ENCODE measurements around the gene ATP11B.
"Not testable (repeated sequence)": the region's sequence is repeated elsewhere in the genome, so short reads cannot be mapped to it uniquely, and the experiment has no call there.

ATP11B gene

DNA sequence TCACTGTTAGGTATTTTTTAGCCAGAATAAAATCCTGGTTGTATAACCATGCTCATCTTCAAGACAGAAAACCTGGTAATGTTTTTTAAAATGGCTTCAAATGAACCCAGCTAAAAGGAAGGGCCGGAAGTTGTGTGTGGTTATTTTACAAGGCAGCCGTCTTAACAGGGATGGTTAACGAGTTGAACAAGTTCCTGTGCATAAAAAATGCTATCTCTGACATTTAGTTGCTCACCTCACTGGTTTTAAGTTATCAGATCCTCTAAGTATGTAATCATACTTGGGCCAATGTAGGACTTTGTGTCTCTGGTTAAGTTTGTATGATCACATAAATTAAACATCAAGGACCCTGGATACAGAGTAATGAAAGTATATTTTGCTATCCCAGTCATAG is 2.1 kb downstream of the ATP11B start:
- DNase-seq, result no peak

DNA sequence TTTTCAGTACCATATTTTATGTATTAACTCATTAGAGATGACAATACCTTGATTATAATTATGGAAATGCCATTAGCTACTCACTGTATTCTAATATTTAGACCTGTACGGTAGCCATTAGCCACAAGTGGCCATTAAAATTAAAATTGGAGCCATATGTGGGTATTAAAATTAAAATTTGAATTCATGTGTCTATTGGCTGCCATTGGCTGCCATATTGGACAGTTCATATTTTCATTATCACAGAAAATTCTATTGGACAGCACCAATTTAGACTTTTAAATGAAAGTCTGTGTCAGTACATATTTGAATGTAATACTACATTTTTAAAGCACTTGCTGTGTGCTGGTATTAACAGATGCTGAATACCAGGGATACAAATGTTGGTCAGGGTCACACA is 3.0 kb downstream of the ATP11B start:
- no peak for DNase-seq

- DNase-seq, result no peak
These were observed 4.6 kb downstream of the ATP11B start for GRCh38 chr3:182797876-182798275.

DNA sequence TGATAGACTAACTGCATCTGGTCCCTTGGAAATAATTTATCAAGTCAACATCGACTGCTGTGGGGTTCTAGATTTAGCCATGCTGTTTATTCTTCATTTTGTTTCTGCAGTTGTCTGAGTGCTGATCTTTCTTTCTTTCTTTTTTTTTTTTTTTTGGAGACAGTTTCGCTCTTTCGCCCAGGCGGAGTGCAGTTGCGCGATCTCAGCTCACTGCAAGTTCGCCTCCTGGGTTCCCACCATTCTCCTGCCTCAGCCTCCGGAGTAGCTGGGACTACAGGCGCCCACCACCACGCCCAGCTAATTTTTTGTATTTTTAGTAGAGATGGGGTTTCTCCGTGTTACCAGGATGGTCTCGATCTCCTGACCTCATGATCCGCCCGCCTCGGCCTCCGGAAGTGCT is 5.8 kb downstream of the ATP11B start:
- DNase-seq, result not testable (repeated sequence)

GRCh38 chr3:182800508-182800907 is 7.2 kb downstream of the ATP11B start:
- DNase-seq, result no peak

DNA sequence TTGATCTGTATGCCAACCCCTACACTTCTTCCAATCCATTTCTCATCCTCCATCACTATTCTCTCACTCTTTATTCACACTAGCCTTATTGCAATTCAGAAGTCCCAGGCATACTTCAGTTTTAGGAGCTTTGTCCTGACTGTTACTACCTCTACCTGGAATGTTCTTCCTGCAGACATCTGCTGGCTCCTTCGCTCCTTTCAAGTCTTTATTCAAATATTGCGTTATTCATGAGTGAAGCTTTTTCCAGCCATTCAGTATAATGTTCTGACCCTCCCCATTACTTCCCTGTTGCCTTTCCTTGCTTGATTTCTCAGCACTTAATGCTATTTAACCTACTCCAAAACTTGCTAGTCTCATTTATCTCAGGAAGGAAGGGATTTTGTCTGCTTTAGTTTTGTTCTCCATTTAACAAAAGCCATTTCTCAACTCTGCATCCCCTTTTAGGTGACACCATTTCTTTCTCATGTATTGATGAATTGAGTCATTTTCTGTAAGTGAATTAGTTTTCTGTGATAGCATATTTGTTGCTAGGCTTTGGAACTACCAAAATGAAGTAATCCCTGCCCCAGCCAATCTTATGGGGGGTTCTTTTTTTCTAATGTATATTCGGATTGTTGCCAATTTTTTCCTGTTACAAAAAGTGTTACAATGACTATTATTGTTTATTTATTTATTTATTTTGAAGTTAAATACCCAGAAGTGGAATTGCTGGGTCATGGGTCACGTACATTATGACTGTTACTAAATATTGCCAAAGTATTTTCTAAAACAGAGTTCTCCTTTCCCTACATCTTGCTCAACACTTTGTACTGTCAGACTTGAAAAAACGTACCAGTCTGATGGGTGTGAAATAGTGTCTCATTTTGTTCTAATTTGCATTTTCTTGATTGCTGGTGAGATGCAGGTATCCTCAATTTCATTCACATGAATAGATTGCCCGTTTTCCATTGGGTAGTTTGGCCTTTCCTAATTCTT is 9.4 kb downstream of the ATP11B start:
- no peak for DNase-seq

DNA sequence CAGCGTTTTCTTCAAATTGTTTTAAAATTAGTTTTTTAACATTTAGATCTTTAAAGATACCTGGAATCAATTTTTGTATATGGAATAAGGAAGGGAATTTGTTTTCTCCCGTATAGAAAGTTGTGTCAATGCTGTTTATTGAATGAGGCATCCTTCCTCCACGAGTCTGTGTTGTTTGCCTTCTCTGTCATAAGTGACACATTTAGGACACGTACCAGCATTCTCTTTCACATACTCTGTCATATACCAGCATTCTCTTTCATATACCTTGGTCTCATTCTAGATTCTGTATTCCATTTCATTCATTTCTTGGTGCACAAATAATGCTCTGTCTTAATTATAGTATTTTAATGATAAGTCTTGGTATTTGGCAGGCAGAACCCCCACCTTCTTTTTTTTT is 10.3 kb downstream of the ATP11B start:
- DNase-seq, result no peak

- no peak for DNase-seq
These were observed 13.8 kb downstream of the ATP11B start for GRCh38 chr3:182807061-182807460.

DNA sequence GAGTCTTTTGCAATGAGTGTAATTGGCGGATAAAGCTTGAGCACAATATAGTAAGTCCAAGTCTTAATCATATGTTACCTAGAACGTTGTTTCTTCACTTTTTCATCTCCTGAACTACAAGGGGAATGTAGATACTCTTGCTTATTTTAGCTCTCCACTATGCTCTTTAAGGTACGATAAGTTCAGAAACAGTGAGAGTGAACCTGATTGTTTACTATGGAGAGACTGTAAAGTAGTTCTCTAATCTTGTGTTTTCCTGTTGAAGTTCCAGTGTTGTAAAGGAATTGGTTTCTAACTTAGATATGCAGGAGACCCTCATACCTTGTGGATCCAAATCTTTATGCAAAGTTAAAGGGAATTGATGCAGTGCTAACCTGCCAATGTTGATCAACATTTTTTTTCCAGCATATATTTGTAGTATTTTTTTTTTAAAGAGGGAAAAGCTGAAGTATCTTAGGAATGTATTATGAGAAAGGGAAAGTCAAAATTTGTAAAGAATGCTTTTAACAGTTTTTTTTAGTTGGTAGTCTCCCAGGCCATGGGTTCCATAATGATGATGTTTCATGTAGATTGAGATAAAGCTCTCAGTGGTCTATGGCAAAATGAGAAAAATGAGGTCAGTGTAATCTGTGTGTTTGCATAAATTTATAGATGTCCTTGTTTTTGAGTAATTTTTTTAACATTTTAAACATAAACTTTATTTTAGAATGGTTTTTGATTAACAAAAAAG is 14.9 kb downstream of the ATP11B start:
- DNase-seq, result no peak

- no peak for DNase-seq
These were observed 16.2 kb downstream of the ATP11B start for GRCh38 chr3:182809531-182809930.

DNA sequence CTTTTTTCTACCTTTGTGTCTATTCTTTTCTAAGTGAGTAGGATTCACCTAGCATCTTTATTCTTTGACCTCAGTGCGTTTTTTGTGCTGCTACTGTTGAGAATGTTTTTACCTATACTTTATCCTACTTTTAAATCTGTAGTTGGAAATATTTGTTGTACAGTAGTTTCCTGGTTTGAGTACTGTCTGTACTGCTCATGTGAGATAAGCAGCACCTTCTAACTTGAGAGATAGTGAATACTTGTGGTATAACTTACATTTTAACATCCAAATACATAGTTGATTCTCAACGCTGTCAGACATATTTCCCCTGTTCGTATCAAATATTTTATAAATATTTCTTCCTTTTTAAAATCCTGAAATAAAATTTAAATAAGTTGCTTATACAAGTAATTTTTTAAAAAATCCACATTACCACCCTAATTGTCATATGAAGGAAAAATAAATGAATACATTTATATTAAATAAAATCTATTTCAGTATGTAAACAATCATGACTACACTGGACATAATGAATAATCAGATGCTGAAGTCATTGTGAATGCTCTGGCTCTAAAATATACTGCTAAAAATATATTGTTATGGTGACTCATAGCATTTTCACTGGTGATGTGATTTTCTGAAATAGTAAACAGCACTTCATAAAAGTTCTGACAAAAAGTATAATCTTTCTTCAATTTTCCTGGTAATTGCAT is 17.4 kb downstream of the ATP11B start:
- no peak for DNase-seq

DNA sequence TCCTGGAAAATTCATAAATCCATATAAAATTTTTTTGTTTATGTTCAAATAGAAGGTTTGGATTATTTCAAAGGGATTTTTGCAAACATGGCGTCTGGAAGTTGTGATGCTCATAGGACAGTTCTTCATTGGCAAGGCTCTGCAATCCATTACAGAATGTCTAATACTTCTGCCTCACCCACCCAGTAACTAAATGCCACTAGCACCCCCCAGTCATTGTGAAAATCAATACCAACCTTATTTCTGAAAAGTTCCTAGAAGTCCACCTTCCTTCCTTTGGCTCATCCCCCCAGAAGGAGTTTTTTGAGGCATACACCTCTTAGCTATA is 17.9 kb downstream of the ATP11B start:
- no peak for DNase-seq

GRCh38 chr3:182812123-182812522 is 18.8 kb downstream of the ATP11B start:
- no peak for DNase-seq

- no peak for DNase-seq
These were observed 21.2 kb downstream of the ATP11B start for GRCh38 chr3:182814419-182815062.

GRCh38 chr3:182816181-182816580 is 22.9 kb downstream of the ATP11B start:
- DNase-seq, result no peak

DNA sequence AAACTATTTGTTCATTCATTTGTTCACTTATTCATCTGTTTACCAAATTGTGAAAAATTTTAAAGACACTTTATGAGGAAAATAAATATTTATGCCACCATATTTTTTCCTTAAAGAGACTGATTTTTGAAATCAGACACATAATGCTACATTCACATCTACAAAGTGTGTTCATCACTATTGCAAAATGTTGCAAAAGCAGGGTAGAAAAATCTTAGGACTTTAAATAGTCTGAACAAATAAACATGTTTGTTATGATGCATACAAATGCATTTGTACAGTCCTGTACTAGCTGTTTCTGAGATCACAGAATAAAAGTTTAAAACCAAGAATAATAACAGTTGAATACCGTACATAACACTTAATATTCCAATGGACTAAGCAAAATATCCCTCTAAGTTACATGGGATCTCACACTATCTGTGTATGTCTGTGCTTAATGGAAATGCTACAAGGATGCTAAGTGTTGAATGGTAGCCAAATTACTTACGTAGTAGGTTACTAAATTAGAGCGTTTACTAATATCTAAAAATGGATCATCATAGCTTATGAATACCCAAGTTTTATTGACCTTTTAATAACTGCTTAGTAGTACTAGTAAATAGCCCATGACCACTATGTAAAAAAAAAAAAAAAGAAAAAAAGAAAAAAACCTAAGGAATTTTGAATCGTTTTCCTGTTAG is 25.1 kb downstream of the ATP11B start:
- no peak for DNase-seq

DNA sequence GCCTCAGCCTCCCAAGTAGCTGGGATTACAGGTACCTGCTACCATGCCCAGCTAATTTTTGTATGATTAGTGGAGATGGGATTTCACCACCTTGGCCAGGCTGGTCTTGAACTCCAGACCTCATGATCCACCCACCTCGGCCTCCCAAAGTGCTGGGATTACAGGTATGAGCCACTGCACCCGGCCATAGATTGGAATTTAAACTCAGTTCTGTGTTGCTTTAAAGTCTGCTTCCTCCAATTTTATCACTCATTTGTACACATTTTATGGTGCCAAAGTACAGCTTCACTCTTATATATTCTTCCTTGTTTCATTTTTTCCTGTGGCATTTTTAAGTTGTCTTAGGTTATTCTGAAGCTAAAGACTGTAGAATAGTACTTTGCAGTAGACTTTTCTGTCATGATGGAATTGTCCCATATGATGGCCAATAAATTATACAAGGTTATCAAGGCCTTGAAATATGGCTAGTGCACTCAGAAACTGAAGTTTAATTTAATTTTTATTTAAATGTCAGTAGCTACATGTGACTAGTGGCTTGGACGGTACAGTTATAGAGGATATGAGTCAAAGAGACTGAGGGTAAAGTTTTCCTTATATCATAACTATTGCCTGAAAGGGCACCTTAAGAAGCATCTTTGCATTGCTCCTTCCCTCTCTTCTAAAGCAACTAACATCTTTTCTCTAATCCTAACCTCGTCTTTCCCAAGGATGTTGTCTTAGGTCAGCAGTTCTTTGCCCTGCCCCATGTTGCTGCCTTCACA is 28.1 kb downstream of the ATP11B start:
- DNase-seq, result no peak

DNA sequence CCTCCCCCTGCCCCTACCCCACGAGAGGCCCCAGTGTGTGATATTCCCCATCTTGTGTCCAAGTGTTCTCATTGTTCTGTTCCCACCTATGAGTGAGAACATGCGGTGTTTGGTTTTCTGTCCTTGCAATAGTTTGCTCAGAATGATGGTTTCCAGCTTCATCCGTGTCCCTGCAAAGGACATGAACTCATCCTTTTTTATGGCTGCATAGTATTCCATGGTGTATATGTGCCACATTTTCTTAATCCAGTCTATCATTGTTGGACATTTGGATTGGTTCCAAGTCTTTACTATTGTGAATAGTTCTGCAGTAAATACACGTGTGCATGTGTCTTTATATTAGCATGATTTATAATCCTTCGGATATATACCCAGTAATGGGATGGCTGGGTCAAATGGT is 29.0 kb downstream of the ATP11B start:
- DNase-seq, result not testable (repeated sequence)

GRCh38 chr3:182824957-182825356 is 31.7 kb downstream of the ATP11B start:
- DNase-seq, result no peak

DNA sequence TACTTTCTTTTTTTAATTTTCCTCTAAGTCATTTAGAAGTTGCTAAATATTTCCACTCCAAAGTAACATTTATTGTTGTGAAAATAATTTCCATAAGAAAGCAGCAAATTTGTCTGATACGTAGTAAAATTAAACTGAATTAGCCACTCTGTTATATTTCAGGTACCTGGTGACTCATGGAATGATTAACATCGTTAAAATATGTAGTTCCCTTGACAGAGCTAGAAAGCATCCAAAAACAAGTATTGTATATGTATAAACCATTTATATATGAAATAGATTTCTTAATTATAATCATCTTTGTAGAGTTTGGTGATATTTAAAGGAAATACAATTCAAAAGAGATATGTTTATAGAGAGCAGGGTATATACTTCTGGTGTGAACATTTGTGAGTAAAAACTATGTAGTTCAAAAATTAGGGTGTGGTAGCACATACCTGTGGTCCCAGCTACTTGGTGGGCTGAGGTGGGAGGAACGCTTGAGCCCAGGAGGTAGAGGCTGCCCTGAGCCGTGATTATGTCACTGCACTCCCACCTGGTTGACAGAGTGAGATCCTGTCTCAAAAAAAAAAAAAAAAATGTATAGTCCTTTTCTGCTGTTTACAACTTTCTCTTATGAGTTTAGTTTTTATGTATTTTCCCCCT is 36.6 kb downstream of the ATP11B start:
- no peak for DNase-seq

DNA sequence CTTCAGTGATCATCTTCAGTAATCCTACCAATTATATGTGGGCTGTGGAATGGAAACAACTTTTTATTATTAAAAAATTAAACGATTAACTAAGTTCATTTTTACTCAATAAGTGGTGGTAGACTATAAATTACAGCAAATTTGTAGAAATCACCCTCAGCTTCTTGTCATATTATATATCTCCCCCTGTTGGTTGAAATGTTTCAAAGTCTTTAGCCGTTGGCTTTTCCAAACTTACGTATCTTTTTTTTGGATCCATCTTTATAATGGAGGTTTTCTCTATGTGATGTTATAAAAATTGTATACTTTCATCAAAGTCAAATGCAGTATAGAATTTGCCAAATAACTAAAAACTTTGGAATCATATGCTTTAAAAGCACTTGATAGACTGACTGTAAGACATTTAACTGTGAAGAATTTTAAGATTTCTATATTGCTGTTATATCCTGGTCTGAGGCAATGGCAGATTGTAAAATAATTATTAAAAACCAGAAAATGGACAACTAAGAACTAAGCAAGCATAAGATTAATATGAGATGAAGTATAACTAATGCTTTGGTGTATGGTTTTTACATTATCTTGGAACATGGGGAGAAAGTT is 44.7 kb downstream of the ATP11B start:
- DNase-seq, result no peak
